HG03565 (cell line): ENCODE data around the gene ERBB4.
A peak's percentile ranks its signal among the peaks of the same experiment; 100 is the strongest.

Experiments
- ATAC-seq: cut with Tn5 transposase; IDR thresholded peaks from one replicate; pipeline ENCODE4 v1.9.1; 2021; ENCODE audit warnings: mild to moderate bottlenecking, moderate library complexity; ENCODE audit not compliant: unreplicated experiment

ERBB4 gene

DNA sequence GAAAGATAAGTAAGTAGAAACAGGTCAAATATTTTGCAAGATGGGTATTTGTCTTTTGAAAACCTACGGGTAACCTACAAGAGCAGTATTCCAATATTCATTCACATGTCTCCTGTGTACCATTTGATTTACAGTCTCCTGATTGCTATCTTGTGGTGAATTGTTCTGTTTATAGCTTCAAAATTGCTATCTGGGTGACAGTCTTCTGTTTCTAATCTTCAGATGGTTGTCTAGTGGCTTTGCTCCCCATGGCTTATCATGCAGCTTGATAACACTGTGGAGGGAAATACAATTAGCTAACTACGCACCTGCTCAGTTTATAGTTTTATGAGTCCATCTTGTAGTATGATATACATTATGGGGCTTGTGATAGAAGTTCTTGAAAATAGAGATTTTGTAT, 1165.4 kb downstream of the ERBB4 start:
- no peak for ATAC-seq

- no peak for ATAC-seq
These were observed 1167.1 kb downstream of the ERBB4 start for GRCh38 chr2:211371465-211371864.

- no peak for ATAC-seq
These were observed 1170.1 kb downstream of the ERBB4 start for GRCh38 chr2:211368467-211368866.

DNA sequence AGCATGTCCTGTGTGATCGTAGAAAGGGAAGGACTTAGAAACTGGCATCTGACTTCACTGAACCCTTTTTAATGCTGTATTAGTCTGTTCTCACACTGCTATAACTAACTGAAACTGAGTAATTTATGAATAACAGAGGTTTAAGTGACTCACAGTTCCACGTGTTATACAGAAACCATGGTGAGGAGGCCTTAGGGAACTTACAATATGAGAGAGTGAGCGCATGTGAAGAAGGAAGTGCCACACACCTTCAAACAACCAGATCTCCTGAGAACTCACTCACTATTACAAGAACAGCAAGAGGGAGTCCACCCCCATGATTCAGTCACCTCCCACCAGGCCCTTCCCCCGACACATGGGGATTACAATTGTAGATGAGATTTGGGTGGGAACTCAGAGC, 1170.9 kb downstream of the ERBB4 start:
- ATAC-seq = peak; percentile 97

DNA sequence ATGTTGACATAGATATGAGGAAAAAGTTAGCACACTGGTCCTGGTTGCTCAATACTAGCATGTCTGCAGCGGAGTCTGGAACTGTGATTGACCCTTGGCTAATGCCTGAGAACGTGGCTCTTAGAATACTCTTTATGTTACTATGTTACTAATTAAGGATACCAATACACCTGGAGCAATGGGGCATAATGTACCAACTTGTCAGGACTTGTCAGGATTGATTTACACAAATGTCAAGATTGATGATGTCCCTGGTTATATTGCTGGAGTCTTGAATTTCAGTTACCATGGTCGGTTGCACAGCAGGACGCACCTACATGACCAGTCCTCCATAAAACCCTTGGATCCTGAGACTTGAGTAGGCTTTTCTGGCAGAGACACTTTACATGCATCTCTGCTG, 1171.3 kb downstream of the ERBB4 start:
- no peak for ATAC-seq

DNA sequence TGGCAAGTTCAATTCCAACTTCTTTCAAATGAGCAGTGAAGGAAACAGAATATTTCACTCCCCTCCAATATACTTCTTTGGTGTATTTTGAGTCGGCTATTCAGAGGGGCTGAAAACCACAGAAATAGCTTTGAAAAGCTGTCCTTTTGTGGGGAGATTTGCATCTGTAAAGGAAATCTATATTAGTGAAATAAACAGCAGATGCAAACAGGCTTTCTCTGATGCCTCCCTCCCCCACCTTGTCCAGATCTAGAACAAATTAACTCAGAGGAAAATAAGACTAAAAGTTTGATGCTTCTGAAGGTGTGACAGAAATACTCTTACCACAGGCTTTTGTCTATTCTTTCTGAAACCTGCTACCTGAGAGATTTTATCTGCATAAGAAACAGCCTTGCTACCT, 1173.7 kb downstream of the ERBB4 start:
- no peak for ATAC-seq

- ATAC-seq = no peak
These were observed 1177.2 kb downstream of the ERBB4 start for GRCh38 chr2:211361383-211361782.

DNA sequence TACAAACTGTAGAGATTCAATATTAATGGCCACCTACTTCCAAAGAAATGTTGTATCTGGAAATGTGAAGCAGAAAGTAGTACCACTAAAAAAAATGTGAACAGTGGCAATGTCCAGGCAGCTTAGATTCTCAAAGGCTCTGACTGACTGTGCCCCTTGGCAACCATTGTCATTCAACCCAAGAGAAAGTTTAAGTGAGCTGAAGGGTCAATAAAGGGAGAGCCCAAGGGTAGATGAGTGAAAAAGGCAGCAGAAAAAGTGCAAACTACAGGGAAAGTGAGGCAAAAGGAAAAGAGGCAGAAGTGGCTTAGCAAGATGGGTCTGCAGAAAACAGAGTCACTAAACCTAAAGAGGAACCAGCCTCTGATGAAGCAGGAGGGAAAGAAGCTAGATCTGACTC, 1179.3 kb downstream of the ERBB4 start:
- no peak for ATAC-seq

DNA sequence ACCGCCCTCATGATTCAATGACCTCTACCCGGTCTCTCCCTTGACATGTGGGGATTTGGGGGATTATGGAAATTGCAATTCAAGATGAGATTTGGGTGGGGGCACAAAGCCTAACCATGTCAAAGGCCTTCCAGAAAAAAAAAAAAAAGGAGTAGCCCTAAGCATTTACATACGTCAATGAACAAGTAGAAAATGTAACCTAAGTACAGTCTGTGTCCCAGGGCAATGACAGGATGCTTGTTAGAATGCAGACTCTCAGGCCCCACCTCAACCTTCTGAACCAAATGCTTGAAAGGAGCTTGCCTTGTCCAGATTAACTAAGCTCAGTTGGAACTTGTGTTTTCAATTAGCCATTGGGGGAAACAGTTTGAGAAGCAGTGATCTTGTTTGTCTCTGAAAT, 1180.1 kb downstream of the ERBB4 start:
- ATAC-seq = no peak

DNA sequence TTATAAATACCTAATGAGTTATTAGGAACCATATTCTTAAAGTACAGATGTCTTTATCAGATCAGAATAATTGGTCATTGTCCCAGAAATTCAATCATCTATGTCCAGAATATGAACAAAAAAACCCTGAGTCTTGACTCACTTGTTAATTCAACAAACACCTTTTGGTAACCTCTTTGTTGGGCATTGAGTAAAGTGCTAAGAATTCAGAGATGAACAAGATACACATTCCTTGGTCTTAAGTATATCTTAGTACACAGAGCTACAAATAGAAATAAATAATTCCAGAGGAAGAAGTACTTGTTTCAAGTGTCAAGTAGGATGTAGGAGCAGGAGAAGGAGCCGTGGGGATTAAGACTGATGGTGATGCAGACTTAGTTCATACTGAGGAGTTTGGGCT, 1184.1 kb downstream of the ERBB4 start:
- ATAC-seq = no peak

DNA sequence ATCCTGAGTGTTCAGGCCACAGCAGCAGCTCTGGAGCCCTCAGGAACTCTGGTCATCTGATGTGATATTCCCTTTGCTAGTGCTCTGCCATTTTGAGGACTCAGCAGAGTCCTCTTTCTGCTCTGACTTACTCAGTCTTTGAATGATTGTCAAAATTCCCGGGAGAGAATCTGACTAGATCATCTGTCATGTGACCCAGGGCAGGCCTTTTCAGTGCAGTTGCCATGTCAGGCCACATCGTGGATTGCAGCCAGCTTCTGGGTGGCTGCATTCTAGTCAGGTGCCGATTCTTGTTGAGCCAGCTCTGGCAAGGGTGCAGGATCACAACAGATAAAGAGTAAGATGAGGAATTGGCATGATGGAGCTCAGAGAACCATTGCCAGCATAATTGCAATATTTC, 1186.6 kb downstream of the ERBB4 start:
- no peak for ATAC-seq

DNA sequence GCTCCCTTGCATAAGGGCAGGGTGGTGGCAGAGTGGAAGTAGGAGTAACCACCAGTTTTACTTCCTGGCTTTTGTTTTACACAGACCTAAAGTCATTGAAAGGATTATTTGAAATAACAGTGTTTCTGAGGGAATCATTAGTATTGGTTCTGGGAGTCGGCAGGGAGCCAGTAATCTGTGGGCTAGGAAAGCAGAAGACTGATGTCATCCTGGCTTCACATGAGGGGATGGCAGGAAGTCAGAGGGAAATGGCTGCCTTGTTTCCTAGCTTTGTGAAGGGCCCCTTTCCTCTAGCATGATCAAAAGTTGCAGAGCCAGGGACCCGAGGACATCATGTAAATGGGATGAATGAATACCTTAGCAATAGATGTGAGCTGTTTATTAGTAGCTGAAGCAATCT, 1189.6 kb downstream of the ERBB4 start:
- ATAC-seq = no peak

DNA sequence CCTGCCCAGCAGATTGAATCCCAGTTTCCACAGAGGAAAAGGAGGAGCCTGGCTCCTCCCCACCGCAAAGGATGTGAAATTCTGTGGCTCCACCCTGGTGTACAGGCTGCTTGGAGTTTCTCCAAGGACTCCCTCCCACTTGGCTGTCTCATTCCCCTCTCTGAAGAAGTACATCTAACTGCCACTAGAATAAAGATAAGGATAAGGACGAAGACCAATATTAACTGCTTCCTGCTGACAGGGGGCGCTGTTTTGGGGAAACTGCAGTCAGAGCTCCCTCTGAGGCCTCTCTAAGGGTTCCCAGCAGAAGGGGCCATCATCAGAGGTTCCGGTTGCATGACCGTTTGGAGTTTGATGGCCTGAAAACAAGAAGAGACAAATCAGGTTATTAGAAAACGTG, 1191.3 kb downstream of the ERBB4 start:
- ATAC-seq = no peak

- no peak for ATAC-seq
These were observed 1194.3 kb downstream of the ERBB4 start for GRCh38 chr2:211344289-211344688.

GRCh38 chr2:211333377-211333776, 1205.2 kb downstream of the ERBB4 start:
- ATAC-seq = no peak

DNA sequence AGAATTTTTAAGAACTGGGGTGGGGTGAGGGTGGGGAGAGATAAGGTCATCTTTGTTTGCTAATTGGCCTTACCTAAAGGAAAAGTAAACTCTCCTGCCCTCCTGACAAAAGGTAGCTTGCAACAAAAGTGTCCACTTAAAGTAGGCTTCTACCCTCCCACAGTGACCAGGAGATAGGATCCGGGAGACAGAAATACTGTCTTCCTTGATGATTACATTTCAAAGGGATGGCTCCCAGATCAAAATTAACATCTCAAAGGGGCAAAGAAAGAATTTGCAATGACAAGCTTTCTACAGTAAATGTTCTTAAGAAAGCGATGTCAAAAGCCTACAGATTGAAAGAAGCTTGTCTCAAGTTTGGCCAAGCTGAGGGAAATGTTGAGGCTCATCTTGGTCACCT, 1206.9 kb downstream of the ERBB4 start:
- no peak for ATAC-seq

DNA sequence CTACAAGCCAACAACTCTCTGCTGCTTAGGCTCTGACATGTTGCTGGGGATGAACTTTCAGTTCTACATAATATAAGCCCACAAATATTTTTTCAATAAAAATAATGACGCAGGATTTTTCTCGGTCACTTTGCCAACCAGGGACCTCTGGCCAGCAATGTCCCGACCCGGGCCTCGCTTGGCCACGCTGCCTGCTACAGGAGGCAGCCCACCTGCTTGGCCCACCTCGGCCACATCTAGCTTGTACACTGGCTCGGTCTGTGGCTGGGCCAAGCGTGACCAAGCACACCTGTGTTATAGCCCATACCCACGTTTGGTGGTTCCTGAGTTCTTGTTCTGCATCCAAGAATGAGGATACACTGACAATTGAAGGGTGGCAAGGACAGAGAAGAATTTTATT, 1208.7 kb downstream of the ERBB4 start:
- ATAC-seq = no peak

GRCh38 chr2:211329421-211329820, 1209.2 kb downstream of the ERBB4 start:
- no peak for ATAC-seq

DNA sequence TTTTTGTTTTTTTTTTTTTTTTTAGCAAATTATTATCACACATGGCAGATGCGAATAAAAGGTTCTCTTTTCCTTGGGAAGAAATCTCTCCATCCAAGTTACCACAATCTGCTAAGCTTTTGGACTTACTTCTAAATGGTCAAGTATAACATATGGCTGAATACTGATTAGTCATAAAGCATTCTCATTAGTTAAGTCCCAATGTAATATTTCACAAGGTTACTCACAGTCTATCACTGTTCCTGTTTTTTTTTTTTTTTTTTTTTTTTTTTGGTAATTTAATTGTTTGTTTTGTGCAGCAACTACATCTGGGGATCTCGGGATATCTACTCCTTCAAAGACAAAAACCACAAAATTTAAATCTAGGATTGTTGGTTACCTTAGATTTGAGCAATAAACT, 1210.5 kb downstream of the ERBB4 start:
- ATAC-seq = no peak
